ENCODE data around the gene TINAGL1. TPM values are rescaled to one million over a fixed set of nuclear protein-coding genes. Genes with fewer than 3 reads are reported as not detected.
A peak's percentile ranks its signal among the peaks of the same experiment; 100 is the strongest.
"Not testable (repeated sequence)": the region's sequence is repeated elsewhere in the genome, so short reads cannot be mapped to it uniquely, and the experiment has no call there.

TINAGL1 gene
- total RNA-seq, 2 experiments from 2014 or later: not detected

- H3K4me3 Mint-ChIP-seq: no peak overlapping the region
- no peaks in the 10 kb centered on the region for H3K9me3 Mint-ChIP-seq
- H3K27me3 Mint-ChIP-seq: no peaks in the 10 kb centered on the region
- no peak for DNase-seq
- no peaks in the 10 kb centered on the region for H3K36me3 Mint-ChIP-seq (ENCODE audit: low read depth)
- ChIA-PET POLR2A (no interaction called here), CTCF (no interaction called here)
- H3K27ac Mint-ChIP-seq: peak overlapping the region; percentile 15
- H3K4me1 Mint-ChIP-seq: no peaks in the 10 kb centered on the region
Observed at GRCh38 chr1:31581821-31582810, 5.8 kb downstream of the TINAGL1 start.

- Mint-ChIP-seq H3K4me3 (no peak overlapping the region), H3K27ac (no peak overlapping the region), H3K27me3 (peaks cover 2% of the 10 kb centered on the region), H3K4me1 (no peaks in the 10 kb centered on the region), H3K9me3 (no peaks in the 10 kb centered on the region), H3K36me3 (ENCODE audit: low read depth) (no peaks in the 10 kb centered on the region)
- POLR2A ChIA-PET: no interaction called here
- CTCF ChIA-PET: no interaction called here
- DNase-seq: no peak
Observed at GRCh38 chr1:31583082-31583994, 7.0 kb downstream of the TINAGL1 start.

- H3K9me3 Mint-ChIP-seq: no peaks in the 10 kb centered on the region
- H3K4me1 Mint-ChIP-seq: peaks cover 2% of the 10 kb centered on the region
- H3K36me3 Mint-ChIP-seq (ENCODE audit: low read depth): no peaks in the 10 kb centered on the region
- H3K27me3 Mint-ChIP-seq: peaks cover 5% of the 10 kb centered on the region
- no peak for DNase-seq
- ChIA-PET CTCF (no interaction called here), POLR2A (no interaction called here)
- no peak overlapping the region for H3K27ac Mint-ChIP-seq
- H3K4me3 Mint-ChIP-seq: no peak overlapping the region
Observed at GRCh38 chr1:31583995-31584868, 7.9 kb downstream of the TINAGL1 start.

GRCh38 chr1:31584869-31585735 lies 8.8 kb downstream of the TINAGL1 start:
- CTCF ChIA-PET: no interaction called here

GRCh38 chr1:31585736-31586365 lies 9.5 kb downstream of the TINAGL1 start:
- H3K36me3 Mint-ChIP-seq (ENCODE audit: low read depth): no peaks in the 10 kb centered on the region
- ChIA-PET POLR2A (no interaction called here), CTCF (no interaction called here)
- no peak overlapping the region for H3K27ac Mint-ChIP-seq
- H3K27me3 Mint-ChIP-seq: peaks cover 8% of the 10 kb centered on the region
- no peak for DNase-seq
- H3K4me1 Mint-ChIP-seq: peaks cover 4% of the 10 kb centered on the region
- H3K9me3 Mint-ChIP-seq: no peaks in the 10 kb centered on the region
- no peak overlapping the region for H3K4me3 Mint-ChIP-seq

More at GRCh38 chr1:31584869-31585735, 8.8 kb downstream of the TINAGL1 start:
- H3K36me3 Mint-ChIP-seq (ENCODE audit: low read depth): no peaks in the 10 kb centered on the region
- H3K27me3 Mint-ChIP-seq: peaks cover 8% of the 10 kb centered on the region
- no peak overlapping the region for H3K27ac Mint-ChIP-seq
- no peak for DNase-seq
- H3K4me3 Mint-ChIP-seq: no peak overlapping the region
- no peaks in the 10 kb centered on the region for H3K9me3 Mint-ChIP-seq
- peaks cover 4% of the 10 kb centered on the region for H3K4me1 Mint-ChIP-seq
- POLR2A ChIA-PET: no interaction called here

- Mint-ChIP-seq H3K27ac (no peak overlapping the region), H3K36me3 (ENCODE audit: low read depth) (no peaks in the 10 kb centered on the region), H3K9me3 (no peaks in the 10 kb centered on the region), H3K27me3 (peaks cover 8% of the 10 kb centered on the region), H3K4me3 (no peak overlapping the region), H3K4me1 (peaks cover 4% of the 10 kb centered on the region)
- CTCF ChIA-PET: interaction anchor here (1.5 kb wide), 1 partner anchor 192 kb away, joined by 3 read pairs; no protein-coding TSS in a partner anchor
- POLR2A ChIA-PET: no interaction called here
- no peak for DNase-seq
Observed at GRCh38 chr1:31586376-31587327, 10.3 kb downstream of the TINAGL1 start.

GRCh38 chr1:31587328-31587699 lies 11.0 kb downstream of the TINAGL1 start:
- H3K27ac Mint-ChIP-seq; DNase-seq; H3K4me3 Mint-ChIP-seq; H3K4me1 Mint-ChIP-seq; POLR2A ChIA-PET; H3K36me3 Mint-ChIP-seq (ENCODE audit: low read depth); H3K9me3 Mint-ChIP-seq: not testable (repeated sequence)
- CTCF ChIA-PET: interaction anchor here (0.8 to 1.5 kb wide), 2 partner anchors 9 to 193 kb away, joined by 3 read pairs; no protein-coding TSS in a partner anchor
- H3K27me3 Mint-ChIP-seq: peaks cover 13% of the 10 kb centered on the region

- ChIA-PET POLR2A (no interaction called here), CTCF (interaction anchor here (0.8 to 1.5 kb wide), 3 partner anchors 9 to 201 kb away, joined by 3 read pairs; no protein-coding TSS in a partner anchor)
- no peak overlapping the region for H3K4me3 Mint-ChIP-seq
Observed at GRCh38 chr1:31587720-31588423, 11.6 kb downstream of the TINAGL1 start.

GRCh38 chr1:31588751-31589515 lies 12.6 kb downstream of the TINAGL1 start:
- CTCF ChIA-PET: interaction anchor here (0.6 kb wide), 1 partner anchor 76 kb away, joined by 3 read pairs; no protein-coding TSS in a partner anchor

More at GRCh38 chr1:31587720-31588423, 11.6 kb downstream of the TINAGL1 start:
- Mint-ChIP-seq H3K27me3 (peaks cover 13% of the 10 kb centered on the region), H3K4me1 (peaks cover 4% of the 10 kb centered on the region), H3K9me3 (no peaks in the 10 kb centered on the region), H3K27ac (no peak overlapping the region), H3K36me3 (ENCODE audit: low read depth) (no peaks in the 10 kb centered on the region)
- DNase-seq: peak; percentile 52

More at GRCh38 chr1:31588751-31589515, 12.6 kb downstream of the TINAGL1 start:
- H3K4me1 Mint-ChIP-seq: peaks cover 4% of the 10 kb centered on the region
- no peaks in the 10 kb centered on the region for H3K36me3 Mint-ChIP-seq (ENCODE audit: low read depth)
- no peak for DNase-seq
- peaks cover 13% of the 10 kb centered on the region for H3K27me3 Mint-ChIP-seq
- no peak overlapping the region for H3K27ac Mint-ChIP-seq
- H3K9me3 Mint-ChIP-seq: no peaks in the 10 kb centered on the region
- H3K4me3 Mint-ChIP-seq: no peak overlapping the region
- POLR2A ChIA-PET: no interaction called here

Measured in activated CD4-positive, alpha-beta T cell treated with anti-CD3 and anti-CD28 coated beads, Interleukin-2, amount 10 ng/mL, durations not matched to agents 7 days and 5 days (primary cell).